HG03135 (cell line): ENCODE results near the gene SPRY4.
"Not testable (repeated sequence)": the region's sequence is repeated elsewhere in the genome, so short reads cannot be mapped to it uniquely, and the experiment has no call there.

Experiments used
- ATAC-seq: cut with Tn5 transposase; IDR thresholded peaks from one replicate; pipeline ENCODE4 v1.9.1; 2021; ENCODE audit warnings: mild to moderate bottlenecking, moderate library complexity; ENCODE audit not compliant: unreplicated experiment

SPRY4 gene

DNA sequence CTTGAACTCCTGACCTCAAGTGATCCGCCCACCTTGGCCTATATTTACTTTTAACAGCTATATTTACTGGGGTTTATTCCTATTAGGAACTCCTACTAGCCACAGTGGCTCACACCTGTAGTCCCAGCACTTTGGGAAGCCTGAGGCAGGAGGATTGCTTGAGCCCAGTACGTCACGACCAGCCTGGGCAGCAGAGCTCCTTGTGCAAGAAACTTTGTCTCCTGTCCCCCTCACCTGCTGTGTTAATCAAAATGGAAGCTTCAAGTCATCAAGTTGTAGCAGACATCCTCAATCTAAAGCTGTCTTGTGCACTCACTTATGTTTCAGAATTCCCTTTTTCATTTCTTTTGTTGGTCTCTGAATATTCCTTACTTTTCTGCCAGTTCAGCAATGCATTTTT is 15.0 kb upstream of the SPRY4 start:
- ATAC-seq = no peak

DNA sequence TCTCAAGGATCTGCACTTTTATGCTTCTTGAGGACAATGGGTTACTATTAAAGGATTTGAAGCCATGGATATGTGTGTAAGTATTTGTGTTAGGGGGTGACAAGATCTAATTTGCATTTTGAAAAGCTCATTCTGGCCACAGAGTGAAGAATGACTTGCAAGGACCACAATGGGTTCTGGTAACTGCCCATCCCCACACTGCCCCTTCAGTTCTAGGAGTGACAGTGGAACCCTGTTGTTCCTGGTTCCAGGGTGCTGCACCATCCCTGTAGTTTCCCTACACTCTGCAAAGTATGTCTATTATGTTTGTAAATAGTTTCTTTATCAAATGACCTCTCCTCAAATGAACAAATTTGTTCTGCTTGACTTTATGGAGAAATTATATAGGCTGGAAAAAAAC is 9.7 kb upstream of the SPRY4 start:
- ATAC-seq = no peak

DNA sequence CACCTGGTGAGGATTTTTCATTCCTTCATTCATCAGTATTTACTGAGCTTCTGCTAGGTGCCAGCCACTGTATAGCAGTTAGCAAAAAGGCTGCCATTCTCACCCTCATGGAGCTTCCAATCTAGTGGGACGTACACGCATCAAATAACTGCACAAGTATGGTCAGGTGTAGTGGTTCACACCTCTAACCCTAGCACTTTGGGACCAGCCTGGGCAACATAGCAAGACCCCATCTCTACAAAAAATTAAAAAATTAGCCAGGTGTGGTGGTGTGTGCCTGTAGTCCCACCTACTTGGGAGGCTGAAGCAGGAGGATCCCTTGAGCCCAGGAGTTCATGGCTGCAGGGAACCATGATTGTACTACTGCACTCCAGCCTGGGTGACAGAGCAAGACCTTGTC is 8.9 kb upstream of the SPRY4 start:
- ATAC-seq = not testable (repeated sequence)

DNA sequence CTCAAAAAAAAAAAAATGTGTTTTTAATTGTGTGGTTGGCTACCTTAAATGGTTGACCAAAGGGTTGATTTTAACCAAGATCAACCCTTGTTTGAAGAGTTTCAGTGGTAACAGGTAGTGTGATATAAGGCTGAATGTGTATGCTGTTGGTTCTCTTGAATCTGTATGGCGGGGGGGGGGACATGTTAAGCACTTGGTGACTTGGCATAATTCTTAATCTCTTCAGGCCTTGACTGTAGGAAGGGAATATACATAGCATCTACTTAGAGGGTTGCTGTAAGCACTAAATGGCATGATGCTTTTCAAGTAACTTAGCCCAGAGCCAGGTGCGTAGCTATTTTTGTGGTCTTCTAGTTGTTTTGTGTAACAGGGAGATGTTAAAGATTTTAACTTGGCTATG is 5.6 kb upstream of the SPRY4 start:
- no peak for ATAC-seq

DNA sequence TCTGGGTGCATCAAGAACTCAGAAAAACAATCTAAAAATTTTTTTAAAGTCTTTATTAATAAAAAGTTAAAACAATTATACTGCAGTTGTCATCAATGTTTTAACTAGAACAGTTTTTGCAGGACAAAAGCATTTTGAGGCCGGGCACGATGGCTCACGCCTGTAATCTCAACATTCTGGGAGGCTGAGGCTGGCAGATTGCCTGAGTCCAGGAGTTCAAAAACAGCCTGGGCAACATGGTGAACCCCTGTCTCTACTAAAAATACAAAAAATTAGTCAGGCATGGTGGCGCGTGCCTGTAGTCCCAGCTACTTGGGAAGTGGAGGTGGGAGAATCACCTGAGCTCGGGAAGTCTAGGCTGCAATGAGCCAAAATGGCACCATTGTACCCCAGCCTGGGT is 5.2 kb upstream of the SPRY4 start:
- ATAC-seq = no peak

DNA sequence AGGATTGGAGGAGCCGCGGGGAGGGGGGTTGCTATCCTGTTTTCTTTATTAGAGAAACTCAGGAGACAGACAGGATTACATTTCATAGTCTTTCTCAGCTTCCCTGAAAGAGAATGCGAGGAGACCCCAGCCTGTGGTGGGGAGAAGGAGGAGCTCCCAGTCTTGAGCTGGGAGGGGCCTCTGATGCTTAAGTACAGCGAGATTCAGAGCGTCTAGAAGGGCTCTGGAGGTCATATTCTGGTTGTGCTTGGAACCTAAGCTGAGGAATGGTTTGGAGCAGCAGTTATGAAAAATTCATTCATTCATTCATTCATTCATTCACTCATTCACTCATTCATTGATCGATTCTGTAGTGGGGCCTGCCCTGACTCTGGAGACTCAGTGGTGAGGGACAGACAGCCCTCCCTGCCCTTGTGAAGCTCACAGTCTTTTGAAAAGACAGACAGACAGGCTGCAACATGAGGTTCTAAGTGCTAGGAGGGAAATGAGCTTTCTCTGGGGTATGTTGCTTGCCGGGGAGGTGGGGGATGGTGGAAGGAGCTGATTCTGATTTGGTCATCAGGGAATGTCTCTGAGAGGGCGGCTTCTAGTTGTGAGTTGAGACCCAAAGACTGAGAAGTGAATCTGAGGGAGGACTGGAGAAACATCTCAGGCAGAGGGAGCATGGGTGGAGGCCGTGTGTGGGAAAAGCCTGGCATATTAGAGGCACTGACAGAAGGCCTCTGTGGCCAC is 2.5 kb upstream of the SPRY4 start:
- no peak for ATAC-seq

DNA sequence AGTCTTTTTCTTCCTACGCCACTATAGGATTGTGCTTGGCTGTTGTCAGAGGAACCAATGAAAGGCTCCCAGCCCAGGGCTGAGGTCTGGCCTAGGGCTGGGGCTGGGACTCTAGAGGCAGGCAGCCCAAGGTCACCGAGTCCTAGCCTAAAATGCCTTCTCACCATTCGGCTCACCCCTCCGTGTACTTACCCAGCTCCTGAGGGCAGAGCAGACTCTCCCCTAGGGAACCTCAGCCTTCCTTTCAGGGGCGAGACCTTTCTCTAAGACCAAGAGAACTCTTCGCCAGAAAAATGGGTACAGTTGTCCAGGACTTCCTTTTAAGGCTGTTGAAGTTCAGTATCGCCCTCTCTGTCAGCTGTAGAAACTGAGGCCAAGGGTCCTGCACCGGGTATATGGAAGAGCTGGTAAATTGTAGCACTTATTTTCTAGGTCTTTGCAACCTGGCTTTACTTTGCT is 1.7 kb upstream of the SPRY4 start:
- ATAC-seq = no peak

DNA sequence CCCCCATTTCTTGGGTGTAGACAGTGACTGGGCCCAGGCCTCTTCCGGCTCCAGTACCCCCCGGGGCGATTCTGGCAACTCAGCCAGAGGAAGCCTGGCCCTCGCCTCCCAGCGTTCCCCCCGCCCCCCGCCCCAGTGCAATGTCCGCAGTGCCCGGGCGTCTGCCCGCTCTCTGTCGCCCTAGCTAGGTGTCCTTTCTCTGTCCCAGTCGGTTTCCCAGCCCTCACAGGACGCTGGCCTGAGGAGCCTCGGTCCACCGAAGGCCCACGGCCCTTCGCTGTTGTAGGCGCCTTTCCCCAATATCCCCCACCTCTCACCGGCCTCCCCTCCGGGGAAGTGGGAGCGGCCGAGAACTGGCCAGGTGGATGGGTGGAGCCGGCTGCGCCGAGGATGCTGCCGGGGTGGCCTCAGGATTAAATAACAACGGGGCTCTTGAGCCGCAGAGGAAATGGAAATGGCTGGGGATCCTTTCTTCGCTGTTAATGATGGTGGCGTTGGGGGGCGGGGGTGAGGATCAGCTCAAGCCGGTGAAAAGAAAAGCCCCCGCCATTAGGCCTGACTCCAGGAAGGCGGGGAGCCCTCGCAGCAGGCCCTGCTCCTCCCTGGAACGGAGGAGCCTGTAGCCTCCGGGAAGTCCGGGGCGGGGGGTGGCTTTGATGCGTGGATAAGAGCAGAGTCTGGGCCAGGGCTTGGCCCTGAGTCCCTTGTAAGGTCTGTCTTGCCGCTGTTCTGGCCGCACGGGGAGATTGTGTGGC is 1.1 kb upstream of the SPRY4 start:
- ATAC-seq = no peak

DNA sequence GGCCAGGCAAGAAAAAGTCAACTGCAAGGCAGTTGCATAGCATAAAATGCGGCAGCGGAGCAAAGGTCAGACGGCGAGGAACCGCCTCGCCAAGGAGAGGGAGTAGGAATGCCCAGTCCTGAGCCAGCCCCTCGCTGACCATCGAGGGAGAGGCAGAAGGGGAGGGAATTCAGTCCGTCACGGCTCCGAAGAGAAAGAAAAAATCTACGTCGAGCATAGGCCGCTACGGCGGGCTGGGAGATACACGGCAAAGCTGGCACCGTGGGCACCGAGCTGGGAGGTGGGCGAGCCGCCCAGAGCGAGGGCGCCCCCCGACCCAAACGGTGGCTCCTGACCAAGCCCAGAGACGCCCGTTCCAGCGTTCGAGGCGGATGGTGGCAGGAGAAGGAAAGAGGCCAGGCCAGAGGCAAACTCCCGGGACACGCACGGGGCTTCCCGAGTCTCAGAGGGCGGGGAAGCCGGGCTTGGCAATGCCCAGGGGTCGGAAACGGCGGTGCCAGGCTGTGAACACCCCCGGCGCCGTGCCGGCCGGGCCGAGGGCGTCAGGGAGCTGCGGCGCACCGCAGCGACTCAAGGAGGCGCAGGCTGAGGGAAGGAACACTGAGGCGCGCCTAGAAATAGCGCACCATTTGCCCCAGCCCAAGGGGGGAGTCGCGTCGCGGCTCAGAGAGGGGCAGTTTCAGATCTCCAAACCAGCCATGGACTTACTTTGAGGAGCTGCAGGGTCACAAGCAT is 518 bp downstream of the SPRY4 start:
- peak; percentile 43 for ATAC-seq

DNA sequence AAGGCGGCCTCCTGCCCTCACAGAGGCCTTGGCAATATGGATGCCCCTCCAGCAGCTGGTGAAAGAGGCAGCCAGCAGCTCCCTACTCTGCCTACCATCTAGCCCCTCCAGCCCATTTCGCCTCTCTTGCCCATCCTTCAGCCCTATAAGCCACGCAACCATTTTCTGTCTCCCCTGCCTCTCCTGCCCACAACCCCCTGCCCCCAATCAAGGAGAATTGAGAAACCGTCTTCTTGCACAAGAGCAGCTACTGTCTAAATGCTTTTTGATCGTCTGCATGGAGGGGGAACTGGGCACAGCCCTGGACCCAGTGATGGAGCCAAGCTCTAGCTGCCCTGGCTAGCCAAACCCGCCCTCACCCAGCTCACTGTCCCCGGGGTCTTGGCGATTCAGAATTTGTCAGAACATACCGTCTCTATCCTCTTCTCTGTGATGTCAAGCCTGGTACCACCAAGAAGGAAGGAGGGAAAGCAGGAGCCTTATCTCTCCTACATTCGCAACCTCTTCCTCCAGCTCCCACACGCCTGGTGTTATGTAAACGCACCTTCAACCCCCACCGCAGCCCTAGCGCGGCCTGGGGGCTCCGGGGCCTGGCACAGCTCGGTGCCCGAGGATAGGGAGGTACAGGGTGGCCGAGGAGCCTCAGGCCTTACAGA is 1.2 kb downstream of the SPRY4 start:
- no peak for ATAC-seq

DNA sequence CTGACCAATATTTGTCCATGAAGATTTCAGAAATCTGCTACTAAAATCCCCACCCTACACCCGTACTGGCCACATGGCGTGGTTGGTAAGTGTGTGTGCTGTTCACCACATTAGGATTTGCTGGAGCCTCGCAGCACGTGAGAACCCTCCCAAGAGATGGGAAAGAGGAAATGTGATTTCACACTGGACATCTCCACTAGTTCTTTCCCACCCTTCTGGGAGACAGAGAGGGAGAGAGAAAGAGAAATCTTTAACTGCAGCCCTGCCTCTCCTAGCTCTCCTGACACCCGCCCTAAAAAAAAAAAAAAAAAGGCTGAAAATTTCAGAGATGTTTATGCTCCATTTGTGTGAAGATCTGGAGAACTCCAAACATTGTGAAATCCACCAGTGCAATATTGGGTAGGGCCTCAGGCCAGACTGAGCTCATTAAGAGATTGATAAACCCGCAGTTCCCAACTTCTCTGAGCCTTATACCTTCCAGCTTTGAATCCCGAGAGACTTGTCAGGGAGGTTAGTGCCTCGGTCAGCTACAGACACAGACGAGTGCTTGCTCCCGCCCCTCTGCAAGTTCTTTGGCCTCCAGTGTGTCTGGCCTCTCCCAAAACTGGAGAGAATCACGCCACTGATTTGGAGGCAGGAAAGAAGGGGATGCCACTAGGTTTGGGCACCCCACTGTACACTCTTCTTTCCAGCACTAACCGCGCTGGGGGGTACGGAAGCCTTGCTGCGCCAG is 1.9 kb downstream of the SPRY4 start:
- no peak for ATAC-seq

DNA sequence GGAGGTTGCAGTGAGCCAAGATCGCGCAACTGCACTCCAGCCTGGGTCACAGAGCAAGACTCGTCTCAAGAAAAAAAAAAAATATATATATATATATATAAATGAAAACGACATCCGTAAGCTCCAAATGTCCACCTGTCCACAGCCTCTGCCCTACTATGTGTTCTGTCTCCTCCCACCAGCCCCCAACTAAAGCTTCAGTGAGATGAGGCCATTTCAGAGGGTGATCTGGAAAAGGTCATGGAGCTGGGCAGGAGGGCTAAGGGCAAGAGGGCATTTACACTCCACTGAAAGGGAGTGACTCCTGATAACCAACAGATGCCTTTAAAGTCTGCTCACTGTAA is 2.4 kb downstream of the SPRY4 start:
- no peak for ATAC-seq

DNA sequence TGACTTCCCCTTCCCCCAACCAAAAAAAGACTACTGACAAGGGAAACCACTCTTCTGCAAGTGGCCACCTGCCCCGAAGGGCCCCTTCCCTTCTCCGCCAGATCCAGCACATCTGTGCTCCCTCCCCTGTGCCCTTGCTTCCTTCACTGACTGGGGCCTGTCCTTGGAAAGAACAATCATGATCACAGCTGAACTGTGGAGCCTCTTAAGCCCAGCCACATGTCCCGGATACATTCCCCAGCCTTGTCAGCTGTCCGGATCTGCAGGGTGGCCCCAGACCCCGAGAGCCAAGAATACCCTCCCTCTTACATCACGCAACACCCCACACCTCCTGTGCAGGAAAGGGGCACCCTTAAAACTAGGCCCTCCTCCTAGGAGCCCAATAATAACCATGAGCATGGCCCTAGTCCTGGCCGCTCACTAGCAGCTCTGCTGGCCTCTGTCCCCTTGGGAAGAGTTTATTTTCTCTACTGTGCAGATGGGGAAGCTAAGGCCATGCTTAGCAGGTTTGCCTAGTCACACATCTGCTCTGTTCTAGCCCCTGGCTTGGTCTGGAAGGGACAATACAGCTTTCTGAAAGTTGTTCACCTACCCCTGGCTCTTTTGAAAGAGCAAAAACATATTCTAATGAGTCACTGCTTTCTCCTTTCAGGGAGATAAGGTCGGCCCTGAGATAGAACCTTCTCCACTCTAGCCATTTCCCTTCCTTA is 3.8 kb downstream of the SPRY4 start:
- no peak for ATAC-seq

DNA sequence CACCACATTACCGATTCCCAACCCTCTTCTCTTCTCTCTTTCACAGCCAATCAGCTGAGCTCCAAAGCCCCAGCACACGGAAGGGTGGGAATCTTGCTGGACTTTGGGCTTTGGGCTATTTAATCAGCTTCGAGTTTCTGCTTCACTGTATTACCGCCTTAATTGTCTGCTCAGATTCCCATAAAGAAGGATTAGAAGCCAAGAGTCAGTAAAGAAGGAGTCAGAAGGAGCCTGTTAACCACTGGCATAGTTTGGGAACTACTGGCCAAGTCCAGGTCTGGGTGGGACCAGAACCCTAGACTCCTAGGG is 4.4 kb downstream of the SPRY4 start:
- no peak for ATAC-seq

DNA sequence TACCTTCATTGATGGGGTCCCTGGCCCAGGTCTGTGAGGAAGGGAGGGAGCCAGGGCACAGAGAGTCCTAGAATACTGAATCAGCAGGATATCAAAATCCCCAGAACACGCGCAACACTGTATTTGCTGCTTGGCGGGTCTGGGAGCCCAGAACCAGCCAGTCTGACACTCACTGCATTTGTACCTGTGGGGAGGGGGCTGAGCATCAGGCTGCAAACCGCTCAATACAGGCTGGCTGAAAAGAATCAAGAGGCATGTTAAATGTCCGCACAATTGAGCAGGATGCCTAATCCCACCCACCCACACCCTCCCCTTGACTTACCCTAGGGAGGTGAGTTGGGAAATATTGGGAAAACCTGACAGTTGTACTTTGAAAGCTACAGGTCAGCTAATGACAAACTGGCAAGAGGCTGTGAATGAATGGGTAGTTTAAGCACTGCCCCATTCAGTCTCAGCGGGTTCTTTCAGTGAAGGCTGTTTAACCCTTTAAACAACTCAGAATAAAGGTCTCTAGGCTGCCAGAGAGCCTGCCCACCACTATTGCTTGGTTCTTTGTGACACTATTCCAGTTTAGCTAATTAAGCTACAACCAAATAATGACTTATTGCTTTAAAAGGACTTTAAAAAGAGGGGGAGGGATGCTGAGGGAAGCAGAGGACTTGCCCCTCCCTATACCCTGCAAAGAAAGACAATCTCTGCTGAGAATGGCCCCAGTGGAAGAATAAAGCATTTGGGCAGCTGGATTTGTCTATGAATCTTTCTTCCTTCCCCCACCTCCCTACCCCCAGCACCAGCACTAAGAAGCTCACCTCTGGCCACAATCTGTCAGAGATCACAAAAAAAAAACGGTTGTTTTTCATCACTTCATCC is 5.0 kb downstream of the SPRY4 start:
- ATAC-seq = no peak

DNA sequence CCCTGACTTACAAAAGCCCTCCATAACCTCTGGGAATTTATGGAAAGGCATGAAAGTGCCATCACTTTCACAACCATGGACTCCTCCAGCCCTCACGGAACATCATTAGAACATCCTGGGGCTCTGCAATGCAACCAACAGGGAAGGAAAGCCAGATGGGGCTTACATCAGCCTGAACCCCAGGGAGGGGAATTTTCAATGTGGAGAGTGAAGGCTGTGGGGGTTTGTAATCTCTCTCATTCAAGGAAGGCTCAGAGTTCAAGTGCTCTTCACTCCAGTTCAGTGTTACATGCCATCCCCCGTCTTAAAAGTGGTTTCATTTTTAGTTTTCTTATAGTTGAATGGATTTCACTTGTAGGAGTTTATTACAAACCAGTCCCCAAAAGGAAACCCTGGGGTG is 5.7 kb downstream of the SPRY4 start:
- ATAC-seq = no peak

DNA sequence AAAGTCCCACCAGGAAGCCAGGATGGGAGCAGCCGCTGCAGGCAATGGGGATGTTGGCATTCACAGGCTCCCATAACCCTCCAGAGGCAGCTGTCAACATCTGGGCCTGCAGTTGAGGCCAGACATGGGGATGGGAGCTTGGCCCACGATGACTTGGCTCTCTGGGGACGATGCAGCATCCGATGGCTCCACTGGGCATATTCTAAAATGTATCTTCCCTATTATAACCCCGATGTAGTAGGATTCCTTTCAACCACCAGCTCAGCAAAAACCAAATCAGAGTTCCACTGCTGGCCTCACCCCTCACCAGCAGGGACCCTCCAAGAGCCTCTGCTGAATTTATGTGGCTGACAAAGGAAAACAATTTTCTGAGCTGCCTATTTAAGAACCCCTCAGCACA is 7.1 kb downstream of the SPRY4 start:
- no peak for ATAC-seq

DNA sequence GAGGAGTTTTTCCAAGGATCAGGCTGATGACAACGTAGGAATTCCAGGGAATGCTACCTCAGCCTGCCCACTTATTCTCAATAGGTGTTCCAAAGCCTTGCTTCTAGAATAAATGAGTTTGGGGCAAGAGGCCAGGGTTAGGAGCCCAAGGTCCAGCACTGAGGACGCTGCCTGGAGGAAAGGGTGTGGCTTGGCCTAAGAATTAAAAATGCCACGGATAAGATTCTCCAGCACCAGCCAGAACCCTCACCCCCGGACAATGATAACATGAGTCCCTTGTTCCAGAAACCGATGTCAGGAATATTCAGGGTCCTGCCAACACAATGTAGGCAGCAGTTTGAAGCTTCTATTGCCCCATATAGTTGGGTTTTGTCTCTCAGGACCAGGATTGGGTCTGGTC is 7.6 kb downstream of the SPRY4 start:
- ATAC-seq = no peak

DNA sequence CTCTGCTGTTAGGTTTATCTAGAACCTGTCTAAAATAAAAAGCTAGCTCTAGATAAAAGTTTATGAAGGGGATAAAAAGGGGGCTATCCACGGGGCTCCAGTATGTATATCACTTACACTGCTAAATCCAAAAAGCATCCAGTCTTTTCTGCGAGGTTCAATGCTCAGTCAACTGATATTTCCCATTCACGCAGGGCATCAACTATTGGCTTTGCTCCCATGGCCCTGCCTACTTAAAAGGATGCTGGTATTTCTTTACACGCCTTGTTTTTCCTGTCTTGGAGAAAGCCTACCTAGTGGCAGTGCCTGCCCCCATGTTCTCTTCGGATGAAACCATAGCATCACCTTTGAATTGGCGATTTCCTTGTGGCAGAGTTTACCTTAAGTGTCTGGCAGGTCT is 8.1 kb downstream of the SPRY4 start:
- no peak for ATAC-seq
